ENCODE measurements around the gene ZNF516.

Gene ZNF516

GRCh38 chr18:76486038-76486437, 9.0 kb downstream of the ZNF516 start:
- TF ChIP-seq, protein P1, sequence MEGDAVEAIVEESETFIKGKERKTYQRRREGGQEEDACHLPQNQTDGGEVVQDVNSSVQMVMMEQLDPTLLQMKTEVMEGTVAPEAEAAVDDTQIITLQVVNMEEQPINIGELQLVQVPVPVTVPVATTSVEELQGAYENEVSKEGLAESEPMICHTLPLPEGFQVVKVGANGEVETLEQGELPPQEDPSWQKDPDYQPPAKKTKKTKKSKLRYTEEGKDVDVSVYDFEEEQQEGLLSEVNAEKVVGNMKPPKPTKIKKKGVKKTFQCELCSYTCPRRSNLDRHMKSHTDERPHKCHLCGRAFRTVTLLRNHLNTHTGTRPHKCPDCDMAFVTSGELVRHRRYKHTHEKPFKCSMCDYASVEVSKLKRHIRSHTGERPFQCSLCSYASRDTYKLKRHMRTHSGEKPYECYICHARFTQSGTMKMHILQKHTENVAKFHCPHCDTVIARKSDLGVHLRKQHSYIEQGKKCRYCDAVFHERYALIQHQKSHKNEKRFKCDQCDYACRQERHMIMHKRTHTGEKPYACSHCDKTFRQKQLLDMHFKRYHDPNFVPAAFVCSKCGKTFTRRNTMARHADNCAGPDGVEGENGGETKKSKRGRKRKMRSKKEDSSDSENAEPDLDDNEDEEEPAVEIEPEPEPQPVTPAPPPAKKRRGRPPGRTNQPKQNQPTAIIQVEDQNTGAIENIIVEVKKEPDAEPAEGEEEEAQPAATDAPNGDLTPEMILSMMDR (IDR thresholded peaks at IDR 0.05): no peak
- Histone ChIP-seq H3K27ac (no peak overlapping the region), H3K4me3 (no peak overlapping the region)
- DNase-seq (ENCODE audit: low spot score): no peak

DNA sequence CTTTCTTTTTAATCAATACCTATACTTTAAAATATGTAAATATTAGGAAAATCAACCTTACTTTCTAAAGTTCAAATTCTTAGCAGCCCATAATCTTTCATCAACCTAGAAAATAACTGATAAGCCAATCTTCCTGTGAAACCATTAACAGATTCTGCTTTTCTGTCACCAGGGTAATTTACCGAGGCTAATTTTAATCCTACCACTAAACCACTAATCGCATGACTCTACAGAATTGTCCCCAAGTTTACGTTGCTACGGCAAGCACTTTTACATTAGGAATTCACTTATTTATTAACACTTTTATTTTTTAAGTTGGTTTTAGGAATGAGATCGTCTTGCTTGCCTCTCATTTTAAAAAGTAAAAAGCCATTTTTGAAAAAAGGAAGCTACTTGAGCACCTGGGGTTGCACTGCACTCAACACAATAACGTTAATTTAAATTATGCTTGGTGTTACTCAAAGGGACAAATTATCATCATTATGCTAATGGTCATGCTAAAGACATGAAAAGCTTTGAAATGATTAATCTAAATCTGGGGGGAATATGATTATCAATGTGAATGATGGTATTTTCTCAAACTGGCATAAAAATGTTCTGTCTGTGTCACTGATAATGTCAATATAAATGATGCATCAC, 10.2 kb downstream of the ZNF516 start:
- no peak for DNase-seq (ENCODE audit: low spot score)
- Histone ChIP-seq H3K27ac (no peak overlapping the region), H3K4me3 (no peak overlapping the region)
- TF ChIP-seq, protein P1 (IDR thresholded peaks at IDR 0.05): no peak

GRCh38 chr18:76483780-76484179, 11.3 kb downstream of the ZNF516 start:
- Histone ChIP-seq H3K4me3 (no peak overlapping the region), H3K27ac (no peak overlapping the region)
- TF ChIP-seq, protein P1 (IDR thresholded peaks at IDR 0.05): no peak
- no peak for DNase-seq (ENCODE audit: low spot score)

DNA sequence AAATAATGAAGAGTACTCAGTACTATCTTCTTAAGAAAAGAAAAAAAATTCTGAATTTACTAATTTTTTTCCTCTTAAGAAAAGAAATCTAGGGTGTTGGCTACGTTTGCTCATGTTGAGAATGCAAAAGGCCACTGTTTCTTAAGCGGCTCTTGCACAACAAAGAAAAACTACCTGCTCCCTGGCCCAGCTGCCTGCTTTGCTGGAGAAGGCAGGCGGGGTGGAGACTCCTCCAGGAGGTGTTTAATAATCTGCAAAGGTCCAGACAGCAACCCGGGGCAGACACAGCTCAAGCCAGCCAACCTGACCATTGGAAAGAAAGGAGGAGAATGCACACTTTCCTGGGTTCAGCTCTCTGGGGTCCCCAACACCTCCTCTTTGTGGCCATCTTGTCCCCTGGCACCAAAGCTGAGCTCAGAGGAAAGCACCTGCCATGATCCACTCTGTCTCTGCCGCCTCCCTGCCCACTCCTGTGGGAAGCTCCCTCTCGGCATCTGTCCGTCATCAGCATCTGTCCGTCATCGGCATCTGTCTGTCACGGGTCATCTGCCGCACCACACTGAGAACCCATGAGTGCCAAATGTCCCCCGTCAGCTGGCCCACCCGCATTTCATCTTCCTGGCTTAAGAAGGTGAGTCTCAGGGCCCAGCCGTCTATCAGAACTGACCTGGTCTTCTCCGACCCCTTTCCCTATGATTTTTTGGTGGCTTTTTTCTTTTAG, 11.9 kb downstream of the ZNF516 start:
- TF ChIP-seq, protein P1 (IDR thresholded peaks at IDR 0.05): no peak
- H3K4me3 ChIP-seq: no peak overlapping the region
- DNase-seq (ENCODE audit: low spot score): no peak
- no peak overlapping the region for H3K27ac ChIP-seq

DNA sequence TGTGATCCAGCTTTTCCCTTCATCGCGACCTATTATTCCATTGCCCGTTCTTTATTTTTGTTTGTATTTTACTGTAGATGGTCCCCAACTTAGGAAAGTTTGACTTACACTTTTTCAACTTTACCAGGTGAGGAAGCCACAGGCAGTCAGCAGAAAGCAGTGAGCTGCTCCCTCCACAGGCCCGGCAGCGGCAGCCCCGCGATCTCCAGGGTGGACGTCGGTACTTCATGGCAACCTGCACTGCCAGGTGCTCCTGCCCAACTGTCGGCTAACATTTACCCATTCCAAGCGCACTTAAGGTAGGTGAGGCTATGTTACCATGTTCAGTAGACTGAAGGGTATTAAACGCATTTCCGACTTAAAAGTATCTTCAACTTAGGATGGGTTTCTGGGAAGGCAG, 12.8 kb downstream of the ZNF516 start:
- TF ChIP-seq, protein P1 (IDR thresholded peaks at IDR 0.05): no peak
- Histone ChIP-seq H3K27ac (no peak overlapping the region), H3K4me3 (no peak overlapping the region)
- no peak for DNase-seq (ENCODE audit: low spot score)

DNA sequence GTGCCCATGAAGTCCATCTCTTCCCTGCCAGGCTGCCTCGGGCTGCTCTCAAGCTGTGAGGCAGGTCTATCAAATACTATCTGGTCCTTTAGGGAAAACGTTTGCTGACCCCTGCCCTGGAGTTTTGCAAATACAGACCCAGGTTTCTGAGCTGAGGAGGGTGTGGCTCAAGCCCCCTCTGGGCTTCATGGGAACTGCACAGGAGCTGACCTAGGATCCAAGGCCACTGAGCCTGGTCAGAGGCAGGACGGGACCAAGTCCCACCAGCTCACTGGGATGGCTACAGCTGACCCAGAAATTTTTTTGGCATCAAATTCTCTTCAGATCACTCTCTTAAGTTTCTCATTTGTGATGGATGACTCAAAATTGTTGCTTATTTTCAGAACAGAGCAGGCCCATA, 14.1 kb downstream of the ZNF516 start:
- TF ChIP-seq, protein P1 (IDR thresholded peaks at IDR 0.05): no peak
- no peak overlapping the region for H3K4me3 ChIP-seq
- DNase-seq (ENCODE audit: low spot score): peak; percentile 47
- no peak overlapping the region for H3K27ac ChIP-seq
